Activated T-helper 2 cell treated with anti-CD3 and anti-CD28 coated beads, Interferon-gamma antibody, Interleukin-2, Interleukin-4, amounts not matched to agents 10 μg/mL and 5 μg/mL and 100 μg/mL, durations not matched to agents 14 hours and 24 hours and 36 hours (primary cell): ENCODE data around the gene PDE6A. TPM values are rescaled to one million over a fixed set of nuclear protein-coding genes. Genes with fewer than 3 reads are reported as not detected.

Source experiments
- DNase-seq: peaks from one replicate; pipeline ENCODE4 v3.0.0; 2021; ENCODE audit warnings: low spot score
- H3K27ac Mint-ChIP-seq: one replicate; pipeline ENCODE4 v1.8.0; 2021; ENCODE audit warnings: mixed read lengths
- H3K27me3 Mint-ChIP-seq: one replicate; pipeline ENCODE4 v1.8.0; 2021; ENCODE audit warnings: low read depth, mixed read lengths
- H3K36me3 Mint-ChIP-seq: one replicate; pipeline ENCODE4 v1.8.0; 2021; ENCODE audit warnings: low read depth, mixed read lengths
- H3K4me1 Mint-ChIP-seq: one replicate; pipeline ENCODE4 v1.8.0; 2021; ENCODE audit warnings: low read depth, mixed read lengths
- H3K4me3 Mint-ChIP-seq: one replicate; pipeline ENCODE4 v1.8.0; 2021; ENCODE audit warnings: low read depth, mild to moderate bottlenecking, moderate library complexity, mixed read lengths
- H3K9me3 Mint-ChIP-seq: one replicate; pipeline ENCODE4 v1.8.0; 2021; ENCODE audit warnings: mixed read lengths
- intact Hi-C: fragments of 100-400 bp; cut with micrococcal nuclease; formaldehyde crosslinking; loops from one replicate; pipeline ENCODE4 v1.15.1; 2023
- total RNA-seq: library from RNA; stranded (reverse); gene quantifications from 2 replicates; pipeline ENCODE4 v1.2.3, GENCODE V29; 2022

PDE6A gene
- total RNA-seq, 1 donor from 2014 or later: not detected

- Mint-ChIP-seq H3K36me3 (no peaks in the 10 kb centered on the region), H3K27ac (no peak overlapping the region), H3K9me3 (no peaks in the 10 kb centered on the region), H3K4me1 (peaks cover 16% of the 10 kb centered on the region), H3K27me3 (peaks cover 23% of the 10 kb centered on the region), H3K4me3 (no peak overlapping the region)
- DNase-seq: no peak
- intact Hi-C loops: no loop called here
Observed at GRCh38 chr5:149935431-149935901, 9.1 kb downstream of the PDE6A start.

DNA sequence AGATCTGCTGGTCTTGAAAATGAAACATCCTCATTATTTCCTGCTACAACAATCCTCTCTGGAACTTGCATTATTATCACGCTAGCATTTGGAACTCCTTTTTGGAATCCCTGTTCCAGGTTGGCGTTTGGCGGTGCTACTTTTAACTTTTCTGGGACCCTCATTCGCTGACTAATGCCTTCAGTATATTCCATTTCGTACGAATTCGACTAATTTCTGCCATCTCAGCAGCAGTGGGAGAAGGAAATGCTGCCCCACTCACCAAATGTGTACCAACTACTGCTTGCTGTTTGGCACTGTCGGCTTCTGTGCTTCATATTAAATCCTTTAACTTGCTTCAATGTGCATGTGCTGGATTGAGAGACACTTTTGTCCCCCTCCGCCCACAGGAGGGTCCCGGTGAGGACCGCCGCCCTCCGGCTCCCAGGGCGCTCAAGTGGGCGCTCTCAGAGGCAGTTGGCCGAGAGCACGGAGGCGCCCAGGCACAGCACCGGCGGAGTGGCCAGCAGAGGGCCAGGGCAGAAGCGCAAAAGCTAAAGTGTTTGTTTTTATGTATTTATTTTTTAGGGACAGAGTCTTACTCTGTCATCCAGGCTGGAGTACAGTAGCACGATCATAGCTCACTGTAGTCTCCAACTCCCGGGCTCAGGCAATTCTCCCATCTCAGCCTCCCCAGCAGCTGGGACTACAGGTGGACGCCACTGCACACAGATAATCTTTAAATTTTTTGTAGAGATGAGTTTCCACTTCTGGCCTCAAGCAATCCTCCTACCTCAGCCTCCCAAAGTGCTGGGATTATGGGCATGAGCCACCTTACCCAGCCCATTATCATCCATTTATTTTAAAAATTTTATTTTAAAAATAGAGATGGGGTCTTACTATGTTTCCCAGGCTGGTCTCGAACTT is 11.9 kb downstream of the PDE6A start:
- no peak overlapping the region for H3K4me3 Mint-ChIP-seq
- H3K27ac Mint-ChIP-seq: no peak overlapping the region
- intact Hi-C loops: no loop called here
- H3K4me1 Mint-ChIP-seq: peaks cover 3% of the 10 kb centered on the region
- H3K9me3 Mint-ChIP-seq: no peaks in the 10 kb centered on the region
- H3K27me3 Mint-ChIP-seq: peaks cover 26% of the 10 kb centered on the region
- no peak for DNase-seq
- H3K36me3 Mint-ChIP-seq: no peaks in the 10 kb centered on the region

- no peak for DNase-seq
- intact Hi-C loops: no loop called here
- H3K27ac Mint-ChIP-seq: no peak overlapping the region
- H3K4me3 Mint-ChIP-seq: no peak overlapping the region
- peaks cover 3% of the 10 kb centered on the region for H3K4me1 Mint-ChIP-seq
- no peaks in the 10 kb centered on the region for H3K9me3 Mint-ChIP-seq
- H3K36me3 Mint-ChIP-seq: no peaks in the 10 kb centered on the region
- peaks cover 26% of the 10 kb centered on the region for H3K27me3 Mint-ChIP-seq
Observed at GRCh38 chr5:149931992-149932436, 12.6 kb downstream of the PDE6A start.

GRCh38 chr5:149930749-149931574 is 13.6 kb downstream of the PDE6A start:
- Mint-ChIP-seq H3K4me3 (no peak overlapping the region), H3K9me3 (no peaks in the 10 kb centered on the region), H3K27me3 (peaks cover 25% of the 10 kb centered on the region), H3K4me1 (peaks cover 3% of the 10 kb centered on the region), H3K36me3 (no peaks in the 10 kb centered on the region), H3K27ac (no peak overlapping the region)
- intact Hi-C loops: no loop called here
- DNase-seq: no peak

- no peak for DNase-seq
- Mint-ChIP-seq H3K4me1 (peaks cover 3% of the 10 kb centered on the region), H3K4me3 (no peak overlapping the region), H3K27ac (no peak overlapping the region), H3K27me3 (peaks cover 22% of the 10 kb centered on the region), H3K9me3 (no peaks in the 10 kb centered on the region), H3K36me3 (no peaks in the 10 kb centered on the region)
- intact Hi-C loops: no loop called here
Observed at GRCh38 chr5:149930043-149930748, 14.4 kb downstream of the PDE6A start.

DNA sequence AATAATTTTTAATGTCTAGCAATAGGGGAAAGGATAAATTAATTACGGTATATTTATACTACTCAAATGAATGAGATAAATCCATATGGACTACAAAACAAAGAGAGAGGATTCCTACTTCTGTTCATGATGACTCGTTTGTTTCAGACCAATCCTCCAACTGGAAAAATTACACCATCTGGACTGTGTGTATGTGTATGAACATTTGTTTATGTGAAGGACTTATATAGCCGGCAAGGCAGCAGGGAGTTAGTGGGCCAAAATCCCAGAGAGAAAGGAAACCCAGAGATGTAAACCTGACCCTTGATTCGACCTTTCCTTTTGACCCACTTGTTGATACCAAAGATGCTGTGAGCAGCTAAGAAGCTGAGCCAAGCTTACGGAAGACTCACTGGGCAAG is 20.1 kb downstream of the PDE6A start:
- DNase-seq: no peak
- peaks cover 12% of the 10 kb centered on the region for H3K4me1 Mint-ChIP-seq
- H3K27ac Mint-ChIP-seq: no peak overlapping the region
- H3K27me3 Mint-ChIP-seq: peaks cover 3% of the 10 kb centered on the region
- H3K36me3 Mint-ChIP-seq: no peaks in the 10 kb centered on the region
- intact Hi-C loops: no loop called here
- no peaks in the 10 kb centered on the region for H3K9me3 Mint-ChIP-seq
- H3K4me3 Mint-ChIP-seq: no peak overlapping the region

DNA sequence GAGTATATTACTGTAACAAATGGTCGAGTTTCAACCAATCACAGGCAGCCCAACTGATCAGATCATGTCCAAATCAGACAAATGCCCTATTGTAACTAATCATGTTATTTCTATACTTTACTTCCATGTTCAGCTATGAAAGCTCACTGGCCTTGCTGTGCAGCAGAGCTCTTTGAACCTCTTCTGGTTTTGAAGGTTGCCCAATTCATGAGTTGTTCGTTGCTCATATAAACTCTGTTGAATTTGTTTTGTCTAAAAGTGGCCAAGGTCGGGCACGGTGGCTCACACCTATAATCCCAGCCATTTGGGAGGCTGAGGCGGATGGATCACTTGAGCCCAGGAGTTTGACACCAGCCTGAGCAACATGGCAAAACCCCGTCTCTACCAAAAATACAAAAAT is 21.6 kb downstream of the PDE6A start:
- Mint-ChIP-seq H3K4me3 (no peak overlapping the region), H3K36me3 (no peaks in the 10 kb centered on the region), H3K4me1 (peaks cover 12% of the 10 kb centered on the region), H3K27ac (no peak overlapping the region), H3K27me3 (no peaks in the 10 kb centered on the region), H3K9me3 (no peaks in the 10 kb centered on the region)
- intact Hi-C loops: no loop called here
- no peak for DNase-seq

DNA sequence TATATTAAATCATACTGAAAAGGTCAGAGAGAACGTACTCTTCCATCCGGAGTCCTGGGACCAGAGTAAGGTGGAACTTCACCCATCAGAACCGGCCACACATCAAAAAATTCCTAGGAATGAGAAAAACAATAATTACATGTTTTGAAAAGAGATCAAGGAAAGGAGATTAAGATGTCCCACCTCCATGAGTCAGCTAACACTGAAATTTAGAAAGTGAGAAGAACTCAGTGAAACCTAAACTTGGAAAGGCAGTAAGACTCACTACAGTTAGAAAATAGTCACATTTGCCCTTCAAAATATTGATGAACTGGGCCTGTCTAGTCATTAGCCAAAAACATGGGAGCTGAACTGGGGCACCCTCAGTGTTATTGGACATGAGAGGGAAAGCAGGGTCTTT is 23.0 kb downstream of the PDE6A start:
- Mint-ChIP-seq H3K27ac (no peak overlapping the region), H3K9me3 (no peaks in the 10 kb centered on the region), H3K4me3 (no peak overlapping the region), H3K36me3 (no peaks in the 10 kb centered on the region), H3K27me3 (no peaks in the 10 kb centered on the region), H3K4me1 (peaks cover 12% of the 10 kb centered on the region)
- intact Hi-C loops: no loop called here
- no peak for DNase-seq

GRCh38 chr5:149917073-149917676 is 27.4 kb downstream of the PDE6A start:
- Mint-ChIP-seq H3K9me3 (no peaks in the 10 kb centered on the region), H3K4me1 (peaks cover 15% of the 10 kb centered on the region), H3K36me3 (no peaks in the 10 kb centered on the region), H3K27me3 (peaks cover 2% of the 10 kb centered on the region), H3K27ac (no peak overlapping the region), H3K4me3 (no peak overlapping the region)
- intact Hi-C loops: no loop called here
- DNase-seq: no peak

DNA sequence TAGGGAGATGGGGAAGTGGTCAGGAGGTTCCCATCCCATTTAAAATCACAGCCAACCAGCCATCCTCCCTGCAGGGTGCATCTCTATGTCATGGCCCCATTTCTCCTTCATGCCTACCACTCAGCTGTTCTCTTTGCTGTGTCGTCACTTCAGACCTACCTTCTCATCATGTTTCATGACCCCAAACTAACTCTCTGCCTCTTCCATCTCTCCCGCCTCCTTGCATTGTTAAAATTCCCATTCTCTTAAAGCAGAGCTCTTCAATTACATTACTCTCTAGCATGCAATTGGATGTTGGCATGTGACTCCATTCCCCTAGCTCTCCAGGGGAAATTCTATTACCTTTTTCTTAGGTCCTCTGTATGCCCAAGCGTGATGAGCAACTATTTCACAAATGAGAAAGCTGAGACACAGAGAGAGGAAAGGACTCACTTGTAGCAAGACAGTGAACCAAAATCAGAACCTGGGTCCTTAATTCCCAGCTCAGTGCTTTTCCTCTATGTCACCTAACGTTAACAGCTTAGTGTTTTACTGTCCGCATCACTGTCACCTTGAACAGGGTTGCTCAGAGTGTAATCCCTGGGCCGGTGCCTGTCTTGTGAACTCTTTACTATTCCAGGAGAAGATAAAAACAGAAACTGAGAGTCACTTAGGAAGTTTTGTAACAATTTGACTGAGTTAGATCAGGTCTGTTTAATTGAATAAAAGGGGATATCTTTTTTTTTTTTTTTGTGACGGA is 28.1 kb downstream of the PDE6A start:
- DNase-seq: no peak
- Mint-ChIP-seq H3K27ac (no peak overlapping the region), H3K36me3 (no peaks in the 10 kb centered on the region), H3K9me3 (no peaks in the 10 kb centered on the region), H3K4me1 (peaks cover 9% of the 10 kb centered on the region), H3K4me3 (no peak overlapping the region), H3K27me3 (peaks cover 5% of the 10 kb centered on the region)
- intact Hi-C loops: no loop called here

- intact Hi-C loops: no loop called here
- H3K27me3 Mint-ChIP-seq: peaks cover 7% of the 10 kb centered on the region
- H3K4me1 Mint-ChIP-seq: peaks cover 3% of the 10 kb centered on the region
- H3K36me3 Mint-ChIP-seq: no peaks in the 10 kb centered on the region
- no peak overlapping the region for H3K4me3 Mint-ChIP-seq
- H3K27ac Mint-ChIP-seq: no peak overlapping the region
- H3K9me3 Mint-ChIP-seq: no peaks in the 10 kb centered on the region
- no peak for DNase-seq
Observed at GRCh38 chr5:149915392-149916260, 29.0 kb downstream of the PDE6A start.
